Stimulated activated CD4-positive, alpha-beta T cell treated with anti-CD3 and anti-CD28 coated beads, Interleukin-4, amount 100 ng/mL, for 4 hours (primary cell): ENCODE measurements around the gene ZNF862.
A peak's percentile ranks its signal among the peaks of the same experiment; 100 is the strongest.

Source experiments
- DNase-seq, 2 experiments: peaks; one replicate each; pipeline ENCODE4 v3.0.0-alpha.2; 2020

ZNF862 gene

DNA sequence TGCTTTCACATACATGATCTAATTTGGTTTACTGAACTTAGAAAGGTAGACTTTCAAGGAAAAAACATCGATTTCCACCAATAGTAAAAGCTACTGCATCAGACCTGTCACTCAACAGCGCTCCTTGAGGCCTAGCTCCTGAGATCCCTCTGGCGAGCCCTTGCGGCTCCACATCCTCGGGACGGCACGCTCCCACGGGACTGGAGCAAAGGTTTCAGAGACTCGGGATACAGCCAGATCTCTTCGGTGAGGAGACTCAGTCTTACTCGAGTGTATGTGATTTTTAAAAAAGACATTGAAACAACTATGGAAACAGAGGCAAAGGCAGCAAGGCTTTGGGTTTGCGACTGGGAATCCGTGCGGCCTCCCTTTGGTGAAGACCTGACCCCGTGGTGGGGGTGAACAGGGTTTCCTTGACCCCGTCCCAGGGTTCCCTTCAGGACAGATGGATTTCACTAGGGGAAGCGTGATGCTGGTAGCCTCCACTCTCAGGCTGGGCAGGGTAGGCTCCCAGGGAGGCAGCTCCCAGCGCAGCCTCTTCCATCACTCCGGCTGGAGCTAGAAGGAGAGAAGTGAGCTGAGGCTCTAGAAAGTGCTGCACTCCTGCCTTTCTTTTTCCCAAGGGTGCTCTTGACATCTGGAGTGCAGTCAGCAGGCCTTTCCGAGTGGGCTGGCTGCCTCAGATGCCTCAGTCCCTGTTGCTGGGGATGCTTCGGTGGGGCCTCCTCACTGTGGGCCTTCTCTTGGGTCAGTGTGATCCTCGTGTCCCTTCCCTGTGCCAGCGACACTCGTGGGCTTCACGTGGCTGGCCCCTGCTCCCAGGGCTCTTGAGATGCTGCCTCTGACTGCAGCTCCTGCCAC lies 29.8 kb downstream of the ZNF862 start:
- DNase-seq = no peak

GRCh38 chr7:149868623-149869290 lies 30.6 kb downstream of the ZNF862 start:
- no peak for DNase-seq

- no peak for DNase-seq
Observed at GRCh38 chr7:149869291-149869650, 31.1 kb downstream of the ZNF862 start.

GRCh38 chr7:149869867-149870266 lies 31.7 kb downstream of the ZNF862 start:
- no peak for DNase-seq

DNA sequence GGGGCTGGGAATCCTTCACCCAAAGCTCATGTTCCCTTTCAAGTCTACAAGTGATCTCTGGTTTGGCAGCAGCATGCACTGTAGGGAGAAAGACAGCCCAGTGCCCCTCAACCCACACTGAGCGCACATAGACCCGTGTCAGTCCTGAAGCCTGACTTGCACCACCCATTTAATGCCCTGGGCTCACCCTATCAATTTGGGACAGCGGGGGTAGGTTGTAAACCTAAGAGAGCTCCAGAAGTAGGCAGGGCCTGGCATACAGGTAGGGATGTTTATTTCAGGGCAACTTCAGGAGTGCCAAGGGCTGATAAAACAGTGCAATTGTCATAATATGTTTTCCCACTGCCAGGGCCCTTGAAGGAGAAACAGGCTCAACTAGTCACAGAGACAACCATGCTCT lies 32.1 kb downstream of the ZNF862 start:
- no peak for DNase-seq

DNA sequence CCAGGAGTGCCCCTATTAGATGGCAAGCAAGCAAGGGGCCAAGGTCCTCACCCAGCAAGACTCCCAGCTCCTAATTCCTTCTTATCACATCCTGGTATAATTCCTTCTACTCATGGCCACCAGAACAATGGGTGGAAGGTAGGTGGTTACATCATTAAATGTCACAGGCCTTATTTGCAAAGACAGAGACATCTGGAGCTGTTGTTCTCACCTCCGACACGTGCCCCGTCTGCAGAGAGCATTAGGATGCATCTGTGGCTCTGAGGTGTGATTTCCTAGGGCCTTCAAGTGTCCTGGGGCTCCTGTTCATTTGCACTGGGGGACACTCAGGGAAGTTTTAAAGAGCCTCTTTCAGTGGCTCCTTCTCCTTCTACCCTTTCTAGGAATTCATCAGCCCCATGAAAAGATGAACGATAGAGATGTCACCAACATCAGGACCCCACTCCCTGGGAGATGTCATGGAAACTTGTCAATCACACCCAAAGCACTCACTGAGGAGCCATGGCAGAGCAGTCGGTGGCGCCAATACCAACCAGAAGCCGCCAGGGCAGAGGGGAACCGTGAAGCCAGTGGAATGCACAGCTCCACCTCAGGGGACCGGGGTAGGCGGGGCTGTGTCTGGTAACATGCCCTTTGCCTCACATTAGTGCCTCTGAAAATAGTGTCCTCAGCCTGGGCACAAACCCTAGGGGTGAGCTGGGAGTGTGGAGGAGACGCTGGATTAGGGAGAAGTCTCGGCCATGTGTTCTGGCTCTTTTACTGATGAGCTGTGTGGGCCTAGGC lies 32.7 kb downstream of the ZNF862 start:
- peak in 1 of 2 experiments; percentile 25 for DNase-seq

GRCh38 chr7:149871576-149871975 lies 33.4 kb downstream of the ZNF862 start:
- no peak for DNase-seq

GRCh38 chr7:149872419-149873073 lies 34.4 kb downstream of the ZNF862 start:
- no peak for DNase-seq

GRCh38 chr7:149873074-149873969 lies 35.1 kb downstream of the ZNF862 start, which contains the start of gene ATP6V0E2:
Gene ATP6V0E2 (plus strand): TSS chr7:149873969. CDS start chr7:149874066, 97 bp downstream.
- peak; percentile 93 for DNase-seq

DNA sequence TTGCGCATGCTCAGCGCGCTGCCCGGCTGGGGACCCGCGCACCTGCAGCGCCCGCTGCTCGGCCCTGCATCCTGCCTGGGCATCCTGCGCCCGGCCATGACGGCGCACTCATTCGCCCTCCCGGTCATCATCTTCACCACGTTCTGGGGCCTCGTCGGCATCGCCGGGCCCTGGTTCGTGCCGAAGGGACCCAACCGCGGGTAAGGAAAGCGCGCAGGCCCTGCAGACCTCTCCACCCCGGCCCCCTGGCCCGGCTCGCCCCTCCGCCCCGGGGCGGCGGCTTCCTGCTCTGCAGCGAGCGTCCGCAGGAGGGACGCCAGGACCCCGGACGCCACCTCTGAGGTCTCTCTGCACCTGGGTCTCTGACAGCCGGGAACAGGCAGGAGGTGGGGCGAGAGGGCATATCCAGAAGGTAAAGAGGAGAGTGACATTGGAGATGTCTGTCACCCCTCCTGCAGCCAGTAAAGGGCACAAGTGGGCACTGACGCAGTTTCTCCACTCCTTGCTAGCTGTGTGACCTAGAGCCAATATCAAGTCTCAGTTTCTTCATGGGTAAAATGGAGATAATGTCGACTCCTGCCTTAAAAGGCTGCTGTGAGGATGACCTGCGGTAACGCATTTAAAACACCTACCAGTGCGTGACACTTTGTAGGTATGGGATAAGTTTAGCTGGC lies 35.9 kb downstream of the ZNF862 start:
- DNase-seq = no peak

DNA sequence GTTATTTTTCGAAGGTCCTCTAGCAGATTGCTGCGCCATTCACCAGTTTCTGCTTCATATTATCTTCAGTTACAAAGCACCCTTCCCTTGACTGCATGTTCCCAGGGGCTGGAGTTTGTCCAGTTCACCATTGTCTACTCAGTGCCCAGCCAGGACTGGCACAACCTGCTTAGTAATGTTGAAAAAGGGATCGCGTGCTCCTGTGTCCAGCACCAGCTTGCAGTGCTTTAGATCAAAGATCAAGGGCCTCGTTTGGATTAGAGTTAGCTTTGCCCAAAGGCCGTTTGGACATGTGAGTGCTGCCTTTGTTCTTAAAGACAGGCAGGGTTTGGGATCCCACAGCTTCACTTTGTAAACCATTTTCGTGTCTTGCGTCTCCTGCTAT lies 36.5 kb downstream of the ZNF862 start:
- DNase-seq = no peak

GRCh38 chr7:149875396-149875795 lies 37.2 kb downstream of the ZNF862 start:
- no peak for DNase-seq

GRCh38 chr7:149877890-149878522 lies 39.8 kb downstream of the ZNF862 start:
- no peak for DNase-seq

- DNase-seq = no peak
Observed at GRCh38 chr7:149878523-149878921, 40.3 kb downstream of the ZNF862 start.

- DNase-seq = no peak
Observed at GRCh38 chr7:149879271-149879743, 41.1 kb downstream of the ZNF862 start.

DNA sequence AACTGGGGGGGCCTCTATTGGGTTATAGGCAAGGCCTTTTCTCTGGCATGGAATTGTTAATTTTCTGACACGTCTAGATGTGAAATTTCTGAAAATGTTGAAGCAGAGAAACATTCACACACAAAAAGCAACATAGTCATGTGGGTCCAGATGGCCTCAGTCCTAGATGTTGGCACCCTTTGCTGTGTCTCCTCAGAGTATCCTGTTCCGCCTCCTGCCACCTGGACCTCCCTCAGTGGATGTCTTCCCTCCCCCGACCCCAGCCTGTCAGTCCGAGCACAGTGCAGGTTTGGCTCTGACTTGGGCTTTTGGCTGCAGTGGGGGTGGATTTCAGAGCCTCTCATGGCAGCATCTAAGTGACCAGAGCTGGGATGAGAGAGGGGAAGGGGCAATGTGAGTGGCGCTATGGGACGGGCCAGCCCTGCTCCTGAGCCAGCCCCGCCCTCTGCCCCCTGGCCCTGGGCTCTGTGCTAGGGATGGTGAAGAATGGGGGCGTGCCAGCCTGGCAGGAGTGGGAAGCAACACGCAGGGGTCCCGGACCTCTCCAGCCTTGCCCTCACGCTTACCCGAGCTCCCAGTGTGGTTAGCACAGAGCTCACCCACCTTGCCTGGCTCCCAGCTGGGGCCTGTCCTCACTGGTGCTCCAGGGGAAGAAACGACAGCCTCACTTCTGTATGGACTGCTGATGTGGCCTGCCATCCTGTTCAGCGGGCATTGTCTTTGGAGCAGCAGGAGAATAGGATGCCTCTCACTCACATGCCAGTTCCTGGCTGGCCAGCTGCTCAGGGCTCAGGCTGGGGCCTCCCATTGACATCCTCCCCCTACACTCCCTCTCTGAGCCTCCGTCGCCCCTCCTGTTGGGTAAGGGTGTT lies 41.8 kb downstream of the ZNF862 start:
- DNase-seq = no peak

DNA sequence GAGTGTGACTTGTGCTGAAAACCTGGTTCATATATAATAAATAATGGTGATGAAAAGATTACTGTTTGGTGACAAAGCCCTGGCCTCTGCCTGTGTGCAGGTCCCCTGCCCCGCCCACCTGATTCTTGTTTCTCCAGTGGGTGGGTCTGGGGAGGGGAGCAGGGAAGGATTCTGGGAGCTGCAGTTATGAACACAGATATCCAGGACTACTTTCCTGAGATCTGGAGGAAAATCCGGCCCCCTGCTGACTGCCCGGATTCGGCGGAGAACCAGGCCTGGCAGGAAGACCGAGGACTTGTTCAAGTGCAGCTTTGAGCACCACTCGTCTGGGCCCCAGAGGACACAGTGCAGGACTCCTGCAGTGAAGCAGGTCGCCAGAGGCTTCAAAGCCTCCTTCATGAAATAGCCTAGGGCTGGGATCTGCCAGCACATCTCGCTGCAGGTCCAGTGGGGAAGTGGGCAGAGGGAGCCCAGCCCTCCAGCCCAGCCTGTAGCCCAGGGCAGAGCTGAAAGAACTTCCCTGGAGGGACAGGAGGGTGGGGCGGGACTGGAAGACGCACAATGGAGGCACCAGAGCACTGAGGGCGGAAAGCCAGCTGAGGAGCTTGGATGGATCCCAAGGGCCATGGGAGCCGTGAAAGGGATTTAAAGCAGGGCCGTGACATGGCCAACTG lies 42.6 kb downstream of the ZNF862 start:
- DNase-seq = no peak

GRCh38 chr7:149881328-149882247 lies 43.4 kb downstream of the ZNF862 start:
- no peak for DNase-seq
